PFSK-1 (cell line): Measurements from ENCODE around the gene MRPL36.
A peak's percentile ranks its signal among the peaks of the same experiment; 100 is the strongest.

Experiments used
- FOXP2 ChIP-seq: optimal IDR thresholded peaks from 2 replicates; pipeline ENCODE3; 2011; ENCODE audit warnings: borderline replicate concordance, control low read depth, inconsistent platforms; ENCODE audit not compliant: insufficient read depth; ENCODE audit errors: extremely low read length, extremely low read depth
- POLR2AphosphoS5 ChIP-seq: IDR thresholded peaks from 2 replicates; pipeline ENCODE4 v1.6.1; 2012; ENCODE audit warnings: low read depth, mild to moderate bottlenecking, control low read depth, low read length, moderate library complexity
- SIN3A ChIP-seq: IDR thresholded peaks from 2 replicates; pipeline ENCODE4 v1.6.1; 2012; ENCODE audit warnings: mild to moderate bottlenecking, low read length, moderate library complexity, borderline replicate concordance; ENCODE audit not compliant: insufficient read depth
- TAF1 ChIP-seq: IDR thresholded peaks from 2 replicates; pipeline ENCODE4 v1.6.1; 2012; ENCODE audit warnings: low read length, control low read depth, borderline replicate concordance; ENCODE audit not compliant: insufficient read depth
- TF ChIP-seq, protein P1 (sequence below), 2 experiments: IDR thresholded peaks; 2 replicates each; pipeline versions ENCODE4 v1.6.1 to v1.8.0; 2011 to 2012; ENCODE audit warnings: low read depth in 2 of 2, low read length in 2 of 2, control low read depth in 1 of 2, inconsistent platforms in 1 of 2, mild to moderate bottlenecking in 1 of 2, moderate library complexity in 1 of 2; ENCODE audit not compliant: insufficient read depth in 1 of 2

MRPL36 gene

DNA sequence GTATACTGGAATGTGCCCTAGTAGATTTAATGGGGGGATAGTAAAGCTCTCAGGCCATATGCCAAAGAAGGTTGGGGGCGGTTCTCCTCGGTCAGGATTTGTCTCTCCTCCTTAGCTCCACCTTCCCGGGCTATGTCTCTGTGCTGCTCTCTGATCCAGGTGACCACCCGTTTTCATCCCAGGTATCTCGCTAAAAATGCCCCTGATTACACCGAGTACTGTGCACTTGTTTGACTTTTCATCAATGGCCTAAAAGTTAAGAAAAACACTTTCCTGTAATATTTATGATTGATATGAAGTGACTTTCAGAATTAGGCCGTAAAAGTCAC lies 2.3 kb upstream of the MRPL36 start:
- TF ChIP-seq, protein P1, sequence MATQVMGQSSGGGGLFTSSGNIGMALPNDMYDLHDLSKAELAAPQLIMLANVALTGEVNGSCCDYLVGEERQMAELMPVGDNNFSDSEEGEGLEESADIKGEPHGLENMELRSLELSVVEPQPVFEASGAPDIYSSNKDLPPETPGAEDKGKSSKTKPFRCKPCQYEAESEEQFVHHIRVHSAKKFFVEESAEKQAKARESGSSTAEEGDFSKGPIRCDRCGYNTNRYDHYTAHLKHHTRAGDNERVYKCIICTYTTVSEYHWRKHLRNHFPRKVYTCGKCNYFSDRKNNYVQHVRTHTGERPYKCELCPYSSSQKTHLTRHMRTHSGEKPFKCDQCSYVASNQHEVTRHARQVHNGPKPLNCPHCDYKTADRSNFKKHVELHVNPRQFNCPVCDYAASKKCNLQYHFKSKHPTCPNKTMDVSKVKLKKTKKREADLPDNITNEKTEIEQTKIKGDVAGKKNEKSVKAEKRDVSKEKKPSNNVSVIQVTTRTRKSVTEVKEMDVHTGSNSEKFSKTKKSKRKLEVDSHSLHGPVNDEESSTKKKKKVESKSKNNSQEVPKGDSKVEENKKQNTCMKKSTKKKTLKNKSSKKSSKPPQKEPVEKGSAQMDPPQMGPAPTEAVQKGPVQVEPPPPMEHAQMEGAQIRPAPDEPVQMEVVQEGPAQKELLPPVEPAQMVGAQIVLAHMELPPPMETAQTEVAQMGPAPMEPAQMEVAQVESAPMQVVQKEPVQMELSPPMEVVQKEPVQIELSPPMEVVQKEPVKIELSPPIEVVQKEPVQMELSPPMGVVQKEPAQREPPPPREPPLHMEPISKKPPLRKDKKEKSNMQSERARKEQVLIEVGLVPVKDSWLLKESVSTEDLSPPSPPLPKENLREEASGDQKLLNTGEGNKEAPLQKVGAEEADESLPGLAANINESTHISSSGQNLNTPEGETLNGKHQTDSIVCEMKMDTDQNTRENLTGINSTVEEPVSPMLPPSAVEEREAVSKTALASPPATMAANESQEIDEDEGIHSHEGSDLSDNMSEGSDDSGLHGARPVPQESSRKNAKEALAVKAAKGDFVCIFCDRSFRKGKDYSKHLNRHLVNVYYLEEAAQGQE (IDR thresholded peaks at IDR 0.05; ENCODE audit: insufficient read depth in 1 of 2, low read depth in 2 of 2, low read length in 2 of 2): no peak
- no peak for TF ChIP-seq TAF1
- TF ChIP-seq FOXP2: no peak
- TF ChIP-seq SIN3A: no peak
- TF ChIP-seq POLR2AphosphoS5: no peak

DNA sequence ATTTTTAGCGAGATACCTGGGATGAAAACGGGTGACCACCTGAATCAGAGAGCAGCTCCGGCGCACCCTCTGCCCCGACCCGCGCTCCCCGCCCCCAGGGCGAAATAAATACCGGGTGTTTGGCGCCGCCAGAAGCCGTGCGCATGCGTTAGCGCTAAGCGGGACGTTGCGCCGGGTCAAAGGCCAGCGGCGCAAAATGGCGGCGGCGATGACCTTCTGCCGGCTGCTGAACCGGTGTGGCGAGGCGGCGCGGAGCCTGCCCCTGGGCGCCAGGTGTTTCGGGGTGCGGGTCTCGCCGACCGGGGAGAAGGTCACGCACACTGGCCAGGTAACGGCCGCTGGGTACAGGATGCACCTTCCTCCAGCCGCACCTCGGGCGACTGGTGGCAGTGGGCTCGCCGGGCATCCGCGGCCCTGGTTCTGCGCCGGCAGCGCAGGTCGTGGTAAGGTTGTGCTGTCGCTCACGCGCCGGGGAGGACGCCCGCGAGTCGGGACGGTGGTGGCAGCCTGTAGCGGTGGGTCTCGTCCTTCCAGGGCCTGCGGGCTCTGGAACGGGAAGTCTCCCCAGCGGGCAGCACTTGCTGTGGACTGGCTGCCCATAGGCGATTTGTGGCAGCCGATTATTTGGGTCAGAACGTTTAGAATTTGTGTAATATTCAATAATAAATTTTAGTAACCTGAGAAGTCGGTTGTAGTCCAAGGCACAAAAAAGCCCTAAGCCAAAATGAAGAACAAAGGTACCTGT lies 1.8 kb upstream of the MRPL36 start, which contains the start of gene NDUFS6:
TSS of gene NDUFS6 (plus strand) at position 186 of the 745 bp plus-strand sequence. CDS start at position 197, 11 bp downstream.
- TF ChIP-seq FOXP2: no peak
- TF ChIP-seq, protein P1 (IDR thresholded peaks at IDR 0.05; ENCODE audit: insufficient read depth in 1 of 2, low read depth in 2 of 2, low read length in 2 of 2): peak in 1 of 2 experiments; percentile 29; a peak in 1 of 4 replicates
- TF ChIP-seq TAF1: peak; percentile 88
- TF ChIP-seq POLR2AphosphoS5: peak; percentile 89

DNA sequence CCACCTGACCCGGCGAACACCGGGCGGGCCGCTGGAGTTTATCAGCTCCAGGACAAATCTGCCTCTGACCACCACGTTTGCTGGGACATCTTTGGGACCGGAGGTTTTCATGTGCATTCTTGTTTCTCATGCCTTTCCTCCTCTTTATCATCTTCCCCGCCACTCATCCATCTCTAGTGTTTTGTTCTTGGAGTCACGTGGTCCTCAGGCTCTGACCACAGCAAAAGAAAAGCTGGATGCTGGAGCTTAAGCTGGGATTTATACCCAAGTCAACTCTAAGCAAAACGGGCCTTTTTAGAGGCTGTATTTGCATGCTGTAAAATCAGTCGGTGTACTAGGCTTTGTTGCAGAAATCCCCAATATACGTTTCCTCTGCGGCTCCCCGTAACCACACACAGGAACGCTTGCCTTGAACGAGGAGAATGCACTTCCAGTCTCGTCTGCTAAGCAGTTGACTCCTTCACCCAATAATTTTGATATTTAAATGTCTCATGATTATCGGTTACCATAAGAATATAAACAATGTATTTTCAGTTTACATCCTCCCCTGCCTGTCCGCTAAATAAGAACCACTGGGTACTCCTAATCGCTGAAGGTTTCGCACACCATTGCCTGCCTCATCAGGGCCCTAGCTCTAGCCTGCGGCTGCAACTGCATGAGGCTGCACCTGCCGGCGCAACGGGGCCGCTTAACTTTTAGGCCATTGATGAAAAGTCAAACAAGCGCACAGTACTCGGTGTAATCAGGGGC lies 1.0 kb upstream of the MRPL36 start:
- TF ChIP-seq SIN3A (no peak), FOXP2 (no peak), TAF1 (no peak), POLR2AphosphoS5 (no peak)
- TF ChIP-seq, protein P1 (IDR thresholded peaks at IDR 0.05; ENCODE audit: insufficient read depth in 1 of 2, low read depth in 2 of 2, low read length in 2 of 2): no peak

DNA sequence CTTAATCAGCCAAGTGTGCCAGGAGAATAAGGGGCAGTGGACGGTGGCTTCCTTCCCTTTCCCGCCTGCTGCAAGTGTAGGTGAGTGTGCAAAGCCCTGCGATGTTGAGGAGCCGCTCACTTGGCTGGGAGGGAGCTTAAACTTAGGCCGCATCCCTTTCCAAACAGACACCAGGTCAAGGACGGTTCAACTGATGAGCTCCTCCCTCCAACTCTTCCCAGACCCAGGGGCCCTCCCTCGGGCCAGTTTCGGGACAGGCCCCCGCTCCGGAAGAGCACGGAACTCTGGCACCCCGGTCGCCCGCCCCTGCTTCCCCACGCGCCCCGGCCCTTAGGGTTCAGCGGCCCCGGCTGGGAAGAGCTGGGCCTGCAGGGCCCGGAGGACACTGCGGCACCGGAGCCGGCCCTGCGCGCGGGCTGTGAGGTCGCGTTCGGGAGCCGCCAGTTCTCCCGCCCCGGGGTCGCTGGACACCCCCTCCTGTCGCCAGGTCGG lies 481 bp downstream of the MRPL36 start:
- TF ChIP-seq FOXP2 (no peak), TAF1 (no peak), SIN3A (no peak), POLR2AphosphoS5 (no peak)
- TF ChIP-seq, protein P1 (IDR thresholded peaks at IDR 0.05; ENCODE audit: insufficient read depth in 1 of 2, low read depth in 2 of 2, low read length in 2 of 2): no peak
